GM19193 (cell line): ENCODE measurements around the gene HSPA6.

Source experiments
- POLR2A ChIP-seq: IDR thresholded peaks from 4 replicates; pipeline ENCODE4 v1.6.1; 2011; ENCODE audit not compliant: insufficient read depth, insufficient read length; ENCODE audit errors: extremely low read depth

Gene HSPA6

GRCh38 chr1:161499099-161500039, 25.0 kb upstream of the HSPA6 start:
- no peak for TF ChIP-seq POLR2A

- TF ChIP-seq POLR2A: no peak
Observed at GRCh38 chr1:161501234-161501633, 23.1 kb upstream of the HSPA6 start.

GRCh38 chr1:161502181-161502580, 22.2 kb upstream of the HSPA6 start:
- no peak for TF ChIP-seq POLR2A

DNA sequence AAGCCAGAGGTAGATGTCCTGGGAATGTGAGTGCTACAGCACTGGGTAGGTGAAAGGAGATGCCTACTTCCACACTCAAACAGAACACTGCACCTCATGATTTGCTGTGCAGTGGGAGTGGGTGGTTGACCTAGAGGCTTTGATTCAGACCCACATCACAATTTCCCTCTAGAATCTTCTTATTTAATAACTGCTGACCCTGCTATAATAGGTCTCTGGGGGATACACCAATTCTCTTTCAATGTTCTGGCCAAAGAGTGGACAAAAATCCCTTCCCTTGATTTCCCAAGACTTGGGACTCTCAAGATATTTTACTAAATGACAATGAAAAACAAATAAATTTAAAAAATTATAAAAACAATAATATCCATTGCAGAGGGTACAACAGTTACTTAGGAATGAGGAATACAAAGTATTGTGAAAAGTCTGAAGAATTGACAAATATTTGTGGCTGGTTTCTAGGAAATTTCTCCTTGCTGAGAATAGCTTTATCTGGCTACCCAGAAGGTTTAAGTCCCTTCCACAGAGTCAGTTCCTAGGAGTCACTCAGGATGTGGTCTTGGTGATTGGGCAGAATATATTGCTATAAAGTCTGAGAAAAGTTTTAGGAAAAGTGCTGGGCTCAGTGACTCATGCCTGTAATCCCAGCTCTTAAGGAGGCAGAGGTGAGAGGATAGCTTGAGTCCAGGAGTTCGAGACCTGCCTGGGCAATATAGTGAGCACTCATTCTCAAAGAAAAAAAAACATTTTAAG, 21.5 kb upstream of the HSPA6 start:
- TF ChIP-seq POLR2A: no peak

- no peak for TF ChIP-seq POLR2A
Observed at GRCh38 chr1:161503394-161503748, 21.0 kb upstream of the HSPA6 start.

DNA sequence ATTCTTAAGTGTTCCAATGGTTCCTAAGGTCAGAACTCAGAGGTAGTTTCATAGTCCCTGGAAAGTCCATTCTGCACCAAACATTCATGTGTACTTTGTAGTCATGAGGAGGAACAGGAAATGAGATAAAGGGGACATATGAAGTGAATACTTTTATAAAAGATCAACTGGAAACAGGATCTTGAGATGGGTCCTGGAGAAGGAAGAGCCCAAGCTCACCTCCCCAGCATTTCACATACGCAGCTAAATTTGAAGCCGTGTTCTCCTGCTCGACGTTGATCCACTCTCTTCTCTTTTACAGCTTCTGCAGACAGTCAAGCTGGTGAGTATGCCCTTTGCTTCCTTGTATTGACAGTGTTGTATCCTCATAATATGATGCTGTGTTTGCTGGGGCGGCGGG, 18.7 kb upstream of the HSPA6 start:
- no peak for TF ChIP-seq POLR2A

DNA sequence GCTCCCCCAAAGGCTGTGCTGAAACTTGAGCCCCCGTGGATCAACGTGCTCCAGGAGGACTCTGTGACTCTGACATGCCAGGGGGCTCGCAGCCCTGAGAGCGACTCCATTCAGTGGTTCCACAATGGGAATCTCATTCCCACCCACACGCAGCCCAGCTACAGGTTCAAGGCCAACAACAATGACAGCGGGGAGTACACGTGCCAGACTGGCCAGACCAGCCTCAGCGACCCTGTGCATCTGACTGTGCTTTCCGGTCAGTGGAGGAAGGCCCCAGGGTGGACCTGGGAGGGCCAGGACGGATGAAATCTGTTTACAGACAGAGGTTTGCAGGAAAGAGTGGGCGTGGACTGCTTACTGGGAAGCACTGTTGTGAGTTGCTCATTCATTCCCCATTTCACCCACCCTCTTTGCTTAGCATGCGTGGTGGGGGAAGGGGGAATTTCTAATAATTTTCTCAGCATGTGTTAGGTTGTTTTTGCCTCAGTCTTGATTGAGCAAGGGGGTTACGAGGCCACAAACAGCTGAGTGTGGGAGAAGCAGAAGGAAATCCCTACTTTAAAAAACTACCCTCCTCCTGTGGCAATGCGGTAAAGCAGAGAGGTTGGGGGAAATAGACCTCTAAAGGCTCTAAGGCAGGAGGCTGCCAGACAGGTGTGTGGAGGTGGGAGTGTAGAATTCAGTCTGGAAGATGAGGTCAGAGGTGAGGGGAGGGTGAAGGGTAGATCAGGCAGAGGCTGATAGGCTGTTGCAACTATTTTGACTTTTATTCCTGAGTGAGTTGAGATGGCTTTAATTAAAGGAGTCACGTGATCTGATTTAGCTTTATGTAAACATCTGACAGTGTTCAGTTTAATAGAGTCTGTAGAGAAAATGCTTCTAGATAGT, 17.8 kb upstream of the HSPA6 start:
- no peak for TF ChIP-seq POLR2A

DNA sequence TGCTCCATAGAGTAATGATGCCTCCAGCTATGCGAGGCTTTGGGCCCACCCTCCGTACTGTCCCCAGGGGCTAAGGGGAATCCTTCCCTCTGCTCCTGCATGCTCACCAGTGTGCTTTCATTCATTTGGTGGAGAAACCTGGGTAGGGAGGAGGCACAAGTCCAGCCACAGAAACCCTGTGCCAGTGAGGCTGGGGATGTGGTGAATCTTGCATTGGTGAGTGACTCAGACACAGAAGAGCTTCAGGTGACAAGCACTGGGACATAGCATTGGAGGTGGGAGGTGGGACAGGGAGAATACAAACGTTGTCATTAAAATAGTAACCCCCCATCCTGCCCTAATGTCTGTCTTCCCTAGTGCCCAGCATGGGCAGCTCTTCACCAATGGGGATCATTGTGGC, 13.9 kb upstream of the HSPA6 start:
- no peak for TF ChIP-seq POLR2A

- no peak for TF ChIP-seq POLR2A
Observed at GRCh38 chr1:161511018-161511755, 13.2 kb upstream of the HSPA6 start.

DNA sequence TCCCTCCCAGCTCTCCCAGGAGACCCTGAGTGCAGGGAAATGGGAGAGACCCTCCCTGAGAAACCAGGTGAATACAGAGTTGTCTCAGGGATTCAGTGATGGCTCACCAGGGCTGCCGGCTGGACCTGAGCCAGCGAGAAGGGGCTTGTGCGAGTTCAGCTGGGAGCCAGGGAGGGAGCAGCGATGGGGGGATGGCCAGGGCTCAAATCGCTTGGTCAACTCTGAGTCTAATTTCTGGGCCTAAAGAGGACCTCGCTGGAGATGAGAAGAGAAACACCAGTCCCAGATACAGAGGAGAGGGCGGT, 12.6 kb upstream of the HSPA6 start:
- no peak for TF ChIP-seq POLR2A

- no peak for TF ChIP-seq POLR2A
Observed at GRCh38 chr1:161531986-161532643, 7.8 kb downstream of the HSPA6 start.

DNA sequence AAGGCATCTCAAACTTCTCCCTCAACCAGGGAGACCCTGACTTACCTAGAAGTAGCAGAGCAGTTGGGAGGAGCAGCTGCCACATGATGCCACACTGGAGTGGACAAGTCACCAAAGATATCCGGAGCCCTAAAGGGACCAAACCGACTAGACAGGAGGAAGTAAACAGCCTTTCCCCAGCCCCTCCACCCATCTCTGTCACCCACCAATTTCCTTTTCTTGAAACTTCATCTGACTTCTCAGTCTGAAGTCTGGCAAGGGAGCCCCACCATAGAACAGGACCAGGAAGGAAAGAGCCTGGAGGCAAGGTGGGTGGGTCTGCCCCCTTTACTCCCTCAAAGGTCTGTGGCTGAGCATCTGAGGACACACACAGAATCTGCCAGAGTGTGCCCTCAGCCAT, 25.3 kb downstream of the HSPA6 start, which contains the start of gene FCGR3A:
Gene FCGR3A, minus strand, starts transcription at position 167 of the 400 bp plus-strand sequence. Its CDS starts 82 bp downstream, at position 85.
- TF ChIP-seq POLR2A: no peak
